CD14-positive monocyte (primary cell): ENCODE measurements around the gene CPNE4. TPM values are rescaled to one million over a fixed set of nuclear protein-coding genes. Genes with fewer than 3 reads are reported as not detected.

Source experiments
- DNase-seq, 3 donors: peaks; one replicate each; pipeline ENCODE4 v3.0.0-alpha.2; 2011 to 2022
- H2AFZ ChIP-seq: 2 replicates; pipeline ENCODE4 v1.6.0; 2012; ENCODE audit warnings: mild to moderate bottlenecking, low read depth, low read length, inconsistent platforms; ENCODE audit not compliant: insufficient read depth, poor library complexity, severe bottlenecking
- H3K27ac ChIP-seq, 2 donors: 1 replicate in 1 of 2; 2 replicates in 1 of 2; pipeline ENCODE4 v1.5.1; 2012 to 2013; ENCODE audit warnings: low read length in 2 of 2, control low read depth in 1 of 2, inconsistent platforms in 1 of 2, low read depth in 1 of 2, mild to moderate bottlenecking in 1 of 2
- H3K27me3 ChIP-seq, 2 donors: one replicate each; pipeline versions ENCODE4 v1.6.0 to v1.6.1; 2011 to 2013; ENCODE audit warnings: low read length in 2 of 2; ENCODE audit not compliant: control insufficient read depth in 2 of 2, insufficient read depth in 2 of 2
- H3K36me3 ChIP-seq, 2 donors: replicated peaks in 1 of 2; 1 replicate in 1 of 2; 2 replicates in 1 of 2; pipeline versions ENCODE4 v1.5.1 to v1.6.1; 2012 to 2013; ENCODE audit warnings: low read length in 2 of 2, control low read depth in 1 of 2, inconsistent platforms in 1 of 2, mild to moderate bottlenecking in 1 of 2; ENCODE audit not compliant: insufficient read depth in 2 of 2, control insufficient read depth in 1 of 2
- H3K4me1 ChIP-seq, 2 donors: 1 replicate in 1 of 2; 2 replicates in 1 of 2; pipeline versions ENCODE4 v1.5.1 to v1.6.1; 2012 to 2013; ENCODE audit warnings: low read length in 2 of 2, control low read depth in 1 of 2, inconsistent platforms in 1 of 2, mild to moderate bottlenecking in 1 of 2, moderate library complexity in 1 of 2; ENCODE audit not compliant: insufficient read depth in 2 of 2, control insufficient read depth in 1 of 2
- H3K4me2 ChIP-seq: replicated peaks from 2 replicates; pipeline ENCODE3; 2012; ENCODE audit warnings: low read length, moderate library complexity, mild to moderate bottlenecking; ENCODE audit not compliant: poor library complexity, severe bottlenecking; ENCODE audit errors: extremely low read depth
- H3K4me3 ChIP-seq, 3 experiments: fragments of 200-600 bp in 1 of 3; sonication (generic) in 1 of 3; replicated peaks in 1 of 3; 1 replicate in 2 of 3; 2 replicates in 1 of 3; pipeline ENCODE4 v1.5.1; 2011 to 2013; ENCODE audit warnings: low read length in 3 of 3, mild to moderate bottlenecking in 3 of 3, control low read depth in 2 of 3, low read depth in 2 of 3, inconsistent platforms in 1 of 3, moderate library complexity in 1 of 3
- H3K79me2 ChIP-seq: 2 replicates; pipeline ENCODE4 v1.6.0; 2012; ENCODE audit warnings: mild to moderate bottlenecking, control low read depth, inconsistent platforms, low read length, moderate library complexity; ENCODE audit not compliant: insufficient read depth
- H3K9ac ChIP-seq: 2 replicates; pipeline ENCODE4 v1.6.0; 2017; ENCODE audit warnings: low read length, mild to moderate bottlenecking; ENCODE audit not compliant: insufficient read depth, poor library complexity, severe bottlenecking
- H3K9me3 ChIP-seq, 2 donors: replicated peaks in 1 of 2; 1 replicate in 1 of 2; 2 replicates in 1 of 2; pipeline versions ENCODE4 v1.5.1 to v1.6.1; 2012 to 2013; ENCODE audit warnings: low read length in 2 of 2, control low read depth in 1 of 2; ENCODE audit not compliant: control insufficient read depth in 1 of 2, insufficient read depth in 1 of 2
- H4K20me1 ChIP-seq: 2 replicates; pipeline ENCODE4 v1.6.0; 2012; ENCODE audit warnings: mild to moderate bottlenecking, low read length, control low read depth, moderate library complexity; ENCODE audit not compliant: insufficient read depth
- H3K27ac Mint-ChIP-seq, 7 donors: one replicate each; pipeline ENCODE4 v1.8.0; 2020; ENCODE audit warnings: mild to moderate bottlenecking in 7 of 7, mixed read lengths in 7 of 7, moderate library complexity in 6 of 7, inconsistent platforms in 2 of 7
- H3K27me3 Mint-ChIP-seq, 3 donors: one replicate each; pipeline ENCODE4 v1.8.0; 2021 to 2022; ENCODE audit warnings: low read depth in 3 of 3, mild to moderate bottlenecking in 3 of 3, mixed read lengths in 3 of 3, moderate library complexity in 3 of 3, inconsistent platforms in 1 of 3
- H3K36me3 Mint-ChIP-seq, 2 donors: one replicate each; pipeline ENCODE4 v1.8.0; 2020; ENCODE audit warnings: mixed read lengths in 2 of 2, inconsistent platforms in 1 of 2, mild to moderate bottlenecking in 1 of 2
- H3K4me1 Mint-ChIP-seq: one replicate; pipeline ENCODE4 v1.8.0; 2020; ENCODE audit warnings: mild to moderate bottlenecking, mixed read lengths
- H3K4me3 Mint-ChIP-seq, 2 donors: one replicate each; pipeline ENCODE4 v1.8.0; 2020; ENCODE audit warnings: mild to moderate bottlenecking in 2 of 2, mixed read lengths in 2 of 2, moderate library complexity in 1 of 2
- H3K9me3 Mint-ChIP-seq, 7 donors: one replicate each; pipeline ENCODE4 v1.8.0; 2020 to 2022; ENCODE audit warnings: mixed read lengths in 7 of 7, mild to moderate bottlenecking in 6 of 7, moderate library complexity in 6 of 7, inconsistent platforms in 2 of 7
- WGBS: methylation state at CpG from one replicate; pipeline ENCODE4 v1.1.5; 2013; ENCODE audit warnings: missing lambda C conversion rate; ENCODE audit not compliant: insufficient coverage; 5-methylcytosine and 5-hydroxymethylcytosine counted together
- intact Hi-C, 2 donors: fragments of 100-400 bp; cut with micrococcal nuclease; formaldehyde crosslinking; loops; one replicate each; pipeline versions ENCODE4 v1.15.0 to v1.15.1; 2023
- polyA plus RNA-seq, 3 donors: library from polyadenylated mRNA; depleted of rRNA in 1 of 3; unstranded in 2 of 3; stranded (reverse) in 1 of 3; fragments of 300-500 nt in 2 of 3; fragments of >200 nt in 1 of 3; fragmentation: Illumina TruSeq in 2 of 3; gene quantifications; 1 replicate in 2 of 3; 2 replicates in 1 of 3; pipeline ENCODE4 v1.2.3, GENCODE V29; 2012 to 2021
- TF ChIP-seq, protein P1 (sequence below): fragments of 200-600 bp; IDR thresholded peaks from one replicate; pipeline ENCODE4 v1.8.0; 2022; ENCODE audit warnings: antibody characterized with exemption, mild to moderate bottlenecking

The CPNE4 gene
- polyA plus RNA-seq, 3 donors, result not detected

DNA sequence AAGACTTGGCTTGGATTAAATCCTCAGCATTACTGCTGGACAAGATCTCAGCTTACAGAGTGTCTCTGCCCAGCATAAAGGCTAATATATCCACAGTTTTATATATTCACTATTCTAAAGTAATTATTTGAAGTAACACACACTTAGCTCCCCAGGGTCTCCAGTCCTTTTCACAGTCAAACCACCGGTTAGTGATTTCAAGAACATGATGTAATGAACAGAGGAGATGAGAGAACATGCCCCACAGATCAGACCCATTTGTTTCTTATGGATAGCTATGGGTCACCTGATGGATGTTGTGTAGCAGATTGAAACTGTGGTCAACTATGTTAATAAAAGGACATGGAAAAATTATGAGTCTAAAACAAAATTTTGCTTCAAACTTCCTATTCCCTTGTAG lies 487.2 kb downstream of the CPNE4 start:
- TF ChIP-seq, protein P1, sequence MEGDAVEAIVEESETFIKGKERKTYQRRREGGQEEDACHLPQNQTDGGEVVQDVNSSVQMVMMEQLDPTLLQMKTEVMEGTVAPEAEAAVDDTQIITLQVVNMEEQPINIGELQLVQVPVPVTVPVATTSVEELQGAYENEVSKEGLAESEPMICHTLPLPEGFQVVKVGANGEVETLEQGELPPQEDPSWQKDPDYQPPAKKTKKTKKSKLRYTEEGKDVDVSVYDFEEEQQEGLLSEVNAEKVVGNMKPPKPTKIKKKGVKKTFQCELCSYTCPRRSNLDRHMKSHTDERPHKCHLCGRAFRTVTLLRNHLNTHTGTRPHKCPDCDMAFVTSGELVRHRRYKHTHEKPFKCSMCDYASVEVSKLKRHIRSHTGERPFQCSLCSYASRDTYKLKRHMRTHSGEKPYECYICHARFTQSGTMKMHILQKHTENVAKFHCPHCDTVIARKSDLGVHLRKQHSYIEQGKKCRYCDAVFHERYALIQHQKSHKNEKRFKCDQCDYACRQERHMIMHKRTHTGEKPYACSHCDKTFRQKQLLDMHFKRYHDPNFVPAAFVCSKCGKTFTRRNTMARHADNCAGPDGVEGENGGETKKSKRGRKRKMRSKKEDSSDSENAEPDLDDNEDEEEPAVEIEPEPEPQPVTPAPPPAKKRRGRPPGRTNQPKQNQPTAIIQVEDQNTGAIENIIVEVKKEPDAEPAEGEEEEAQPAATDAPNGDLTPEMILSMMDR, result no peak
- Histone ChIP-seq H2AFZ (no peak overlapping the region), H3K27me3 (no peaks in the 10 kb centered on the region), H3K79me2 (no peaks in the 10 kb centered on the region), H4K20me1 (no peaks in the 10 kb centered on the region), H3K9ac (no peak overlapping the region), H3K4me1 (no peaks in the 10 kb centered on the region), H3K4me2 (no peak overlapping the region), H3K27ac (no peak overlapping the region), H3K4me3 (no peak overlapping the region), H3K36me3 (no peaks in the 10 kb centered on the region), H3K9me3 (no peaks in the 10 kb centered on the region)
- intact Hi-C loops, result no loop called here
- Mint-ChIP-seq H3K36me3 (no peaks in the 10 kb centered on the region), H3K27me3 (peaks cover 4 to 8% (median 5%) of the 10 kb centered on the region in 3 donors), H3K27ac (no peak overlapping the region), H3K4me3 (no peak overlapping the region), H3K9me3 (no peaks in the 10 kb centered on the region), H3K4me1 (no peaks in the 10 kb centered on the region)
- WGBS, result 100% methylated on average over 1 of the region's 1 CpG
- no peak for DNase-seq

DNA sequence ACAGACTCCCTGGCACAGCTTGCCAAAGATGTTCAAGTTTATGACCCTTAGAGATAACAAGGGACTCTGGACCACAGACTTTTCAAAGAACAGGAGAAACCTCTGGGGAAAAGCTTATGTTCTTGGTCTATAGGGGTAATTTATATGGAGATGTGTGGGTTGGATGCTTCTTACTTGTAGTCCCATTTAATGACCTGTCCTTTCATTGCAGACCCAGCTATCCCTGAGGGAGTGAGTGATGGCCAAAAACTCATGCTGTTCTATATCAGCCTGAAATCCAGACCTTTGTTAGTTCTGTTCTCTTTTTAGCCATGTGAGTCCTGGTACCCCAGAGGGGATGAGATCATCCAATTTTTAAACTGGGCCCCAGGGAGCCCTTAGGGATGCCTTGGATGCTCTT lies 488.4 kb downstream of the CPNE4 start:
- no peak overlapping the region for H3K9ac ChIP-seq
- Mint-ChIP-seq H3K36me3 (no peaks in the 10 kb centered on the region), H3K27ac (no peak overlapping the region), H3K4me3 (no peak overlapping the region), H3K4me1 (no peaks in the 10 kb centered on the region), H3K27me3 (peaks cover 4 to 8% (median 4%) of the 10 kb centered on the region in 3 donors), H3K9me3 (no peaks in the 10 kb centered on the region)
- no peak overlapping the region for H3K27ac ChIP-seq
- H3K4me1 ChIP-seq, result no peaks in the 10 kb centered on the region
- H4K20me1 ChIP-seq, result no peaks in the 10 kb centered on the region
- H3K27me3 ChIP-seq, result no peaks in the 10 kb centered on the region
- intact Hi-C loops, result no loop called here
- no peaks in the 10 kb centered on the region for H3K79me2 ChIP-seq
- TF ChIP-seq, protein P1, result no peak
- DNase-seq, result no peak
- H3K36me3 ChIP-seq, result no peaks in the 10 kb centered on the region
- no peak overlapping the region for H3K4me2 ChIP-seq
- H2AFZ ChIP-seq, result no peak overlapping the region
- no peaks in the 10 kb centered on the region for H3K9me3 ChIP-seq
- H3K4me3 ChIP-seq, result no peak overlapping the region
